Neutrophil (primary cell): ENCODE measurements around the gene PCNX2.

Experiments used
- H3K27ac ChIP-seq: fragments of 200-600 bp; sonication (generic); 2 replicates; pipeline ENCODE4 v1.5.1; 2016; ENCODE audit warnings: mild to moderate bottlenecking, moderate library complexity
- H3K27me3 ChIP-seq: fragments of 200-600 bp; sonication (generic); 2 replicates; pipeline ENCODE4 v1.6.0; 2016; ENCODE audit warnings: mild to moderate bottlenecking
- H3K36me3 ChIP-seq: fragments of 200-600 bp; sonication (generic); 2 replicates; pipeline ENCODE4 v1.5.1; 2017
- H3K4me1 ChIP-seq, 2 experiments: fragments of 200-600 bp in 1 of 2; sonication (generic) in 1 of 2; 1 replicate in 1 of 2; 2 replicates in 1 of 2; pipeline versions ENCODE4 v1.5.1 to v1.6.1; 2013 to 2016; ENCODE audit warnings: low read depth in 1 of 2, low read length in 1 of 2, mild to moderate bottlenecking in 1 of 2, moderate library complexity in 1 of 2; ENCODE audit not compliant: control insufficient read depth in 1 of 2, insufficient read depth in 1 of 2
- H3K4me3 ChIP-seq, 2 experiments: fragments of 200-600 bp in 1 of 2; sonication (generic) in 1 of 2; 1 replicate in 1 of 2; 2 replicates in 1 of 2; pipeline ENCODE4 v1.5.1; 2013 to 2016; ENCODE audit warnings: low read depth in 1 of 2, low read length in 1 of 2, mild to moderate bottlenecking in 1 of 2, moderate library complexity in 1 of 2
- H3K9me3 ChIP-seq: fragments of 200-600 bp; sonication (generic); 2 replicates; pipeline ENCODE4 v1.5.1; 2016
- CTCF ChIP-seq: fragments of 200-600 bp; sonication (generic); IDR thresholded peaks from 2 replicates; pipeline ENCODE4 v1.5.1; 2016; ENCODE audit warnings: antibody characterized with exemption

PCNX2 gene

GRCh38 chr1:233251201-233251720, 44.3 kb downstream of the PCNX2 start:
- H3K27ac ChIP-seq: no peak overlapping the region
- H3K4me1 ChIP-seq: peaks cover 7 to 16% of the 10 kb centered on the region in 2 experiments
- TF ChIP-seq CTCF: no peak
- H3K9me3 ChIP-seq: no peaks in the 10 kb centered on the region
- H3K4me3 ChIP-seq: no peak overlapping the region
- no peaks in the 10 kb centered on the region for H3K36me3 ChIP-seq
- no peaks in the 10 kb centered on the region for H3K27me3 ChIP-seq

- TF ChIP-seq CTCF: no peak
- Histone ChIP-seq H3K9me3 (no peaks in the 10 kb centered on the region), H3K36me3 (no peaks in the 10 kb centered on the region), H3K27ac (no peak overlapping the region), H3K4me1 (peaks cover 19 to 40% of the 10 kb centered on the region in 2 experiments), H3K27me3 (no peaks in the 10 kb centered on the region), H3K4me3 (no peak overlapping the region)
Measured at GRCh38 chr1:233248014-233248413, 47.5 kb downstream of the PCNX2 start.

- no peaks in the 10 kb centered on the region for H3K36me3 ChIP-seq
- H3K27ac ChIP-seq: no peak overlapping the region
- H3K4me1 ChIP-seq: peaks cover 30 to 45% of the 10 kb centered on the region in 2 experiments
- no peak overlapping the region for H3K4me3 ChIP-seq
- H3K27me3 ChIP-seq: no peaks in the 10 kb centered on the region
- TF ChIP-seq CTCF: no peak
- no peaks in the 10 kb centered on the region for H3K9me3 ChIP-seq
Measured at GRCh38 chr1:233246965-233247364, 48.6 kb downstream of the PCNX2 start.

- Histone ChIP-seq H3K27me3 (no peaks in the 10 kb centered on the region), H3K4me3 (no peak overlapping the region), H3K9me3 (no peaks in the 10 kb centered on the region), H3K4me1 (peaks cover 47 to 62% of the 10 kb centered on the region in 2 experiments), H3K36me3 (no peaks in the 10 kb centered on the region), H3K27ac (no peak overlapping the region)
- TF ChIP-seq CTCF: no peak
Measured at GRCh38 chr1:233245191-233245765, 50.2 kb downstream of the PCNX2 start.

GRCh38 chr1:233244183-233244582, 51.3 kb downstream of the PCNX2 start:
- TF ChIP-seq CTCF: no peak

More at GRCh38 chr1:233244183-233244582, 51.3 kb downstream of the PCNX2 start:
- no peak overlapping the region for H3K4me3 ChIP-seq
- H3K27me3 ChIP-seq: no peaks in the 10 kb centered on the region
- no peaks in the 10 kb centered on the region for H3K9me3 ChIP-seq
- H3K36me3 ChIP-seq: no peaks in the 10 kb centered on the region
- H3K27ac ChIP-seq: no peak overlapping the region
- H3K4me1 ChIP-seq: peaks cover 55 to 71% of the 10 kb centered on the region in 2 experiments
